ENCODE results near the gene HHLA2.
"Not testable (repeated sequence)": the region's sequence is repeated elsewhere in the genome, so short reads cannot be mapped to it uniquely, and the experiment has no call there.

The HHLA2 gene

DNA sequence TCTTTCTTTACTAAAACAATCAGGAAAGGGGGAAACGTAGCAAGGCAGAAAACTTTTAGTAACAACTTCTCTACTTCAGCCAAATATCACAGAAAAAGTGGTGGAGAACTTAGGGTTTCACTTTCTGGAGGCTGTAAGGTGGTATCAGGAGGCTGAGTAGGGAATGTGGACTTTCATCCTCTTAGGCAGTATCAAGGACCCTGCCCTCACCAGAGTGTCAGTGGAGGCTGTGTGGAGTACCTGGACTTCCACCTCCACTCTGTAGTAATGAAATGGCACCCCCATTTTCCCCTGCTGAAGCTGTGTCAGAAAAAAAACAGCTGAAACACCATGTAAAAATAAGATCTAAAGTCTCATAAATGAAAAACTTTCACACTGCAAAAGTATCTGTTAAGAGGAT lies 11.2 kb upstream of the HHLA2 start:
- TF ChIP-seq, protein P1, sequence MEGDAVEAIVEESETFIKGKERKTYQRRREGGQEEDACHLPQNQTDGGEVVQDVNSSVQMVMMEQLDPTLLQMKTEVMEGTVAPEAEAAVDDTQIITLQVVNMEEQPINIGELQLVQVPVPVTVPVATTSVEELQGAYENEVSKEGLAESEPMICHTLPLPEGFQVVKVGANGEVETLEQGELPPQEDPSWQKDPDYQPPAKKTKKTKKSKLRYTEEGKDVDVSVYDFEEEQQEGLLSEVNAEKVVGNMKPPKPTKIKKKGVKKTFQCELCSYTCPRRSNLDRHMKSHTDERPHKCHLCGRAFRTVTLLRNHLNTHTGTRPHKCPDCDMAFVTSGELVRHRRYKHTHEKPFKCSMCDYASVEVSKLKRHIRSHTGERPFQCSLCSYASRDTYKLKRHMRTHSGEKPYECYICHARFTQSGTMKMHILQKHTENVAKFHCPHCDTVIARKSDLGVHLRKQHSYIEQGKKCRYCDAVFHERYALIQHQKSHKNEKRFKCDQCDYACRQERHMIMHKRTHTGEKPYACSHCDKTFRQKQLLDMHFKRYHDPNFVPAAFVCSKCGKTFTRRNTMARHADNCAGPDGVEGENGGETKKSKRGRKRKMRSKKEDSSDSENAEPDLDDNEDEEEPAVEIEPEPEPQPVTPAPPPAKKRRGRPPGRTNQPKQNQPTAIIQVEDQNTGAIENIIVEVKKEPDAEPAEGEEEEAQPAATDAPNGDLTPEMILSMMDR (IDR thresholded peaks at IDR 0.05; ENCODE audit: low read depth, low read length): no peak
- Histone ChIP-seq H3K36me3 (no peaks in the 10 kb centered on the region), H3K4me3 (ENCODE audit: low read depth, low read length) (no peak overlapping the region), H3K9me3 (ENCODE audit: severe bottlenecking) (peaks cover 2% of the 10 kb centered on the region), H3K27me3 (ENCODE audit: insufficient read depth, low read depth, severe bottlenecking) (no peaks in the 10 kb centered on the region), H3K27ac (no peak overlapping the region)
- no peak for DNase-seq

DNA sequence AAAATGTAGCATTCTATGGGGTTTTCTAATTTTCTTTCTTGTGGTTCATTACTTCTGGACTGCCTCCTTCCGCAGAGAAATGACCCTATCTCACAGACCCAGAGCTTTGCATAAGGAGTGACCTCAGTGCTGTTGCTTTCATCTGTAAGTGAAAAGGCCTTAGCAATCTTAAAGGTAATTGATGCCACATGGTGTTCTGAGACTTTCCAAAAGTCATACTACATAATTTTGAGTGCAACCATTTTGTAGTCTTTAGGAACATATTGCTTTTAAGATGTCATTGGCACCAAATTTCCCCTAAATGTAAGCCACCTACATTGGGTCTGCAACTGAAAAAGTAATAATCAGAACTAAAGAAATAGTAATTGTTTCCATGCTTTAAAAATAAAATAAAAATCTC lies 9.2 kb upstream of the HHLA2 start:
- Histone ChIP-seq H3K9me3 (ENCODE audit: severe bottlenecking) (peaks cover 6% of the 10 kb centered on the region), H3K4me3 (ENCODE audit: low read depth, low read length) (no peak overlapping the region), H3K27me3 (ENCODE audit: insufficient read depth, low read depth, severe bottlenecking) (no peaks in the 10 kb centered on the region), H3K36me3 (no peaks in the 10 kb centered on the region), H3K27ac (no peak overlapping the region)
- DNase-seq: no peak
- TF ChIP-seq, protein P1 (IDR thresholded peaks at IDR 0.05; ENCODE audit: low read depth, low read length): no peak

DNA sequence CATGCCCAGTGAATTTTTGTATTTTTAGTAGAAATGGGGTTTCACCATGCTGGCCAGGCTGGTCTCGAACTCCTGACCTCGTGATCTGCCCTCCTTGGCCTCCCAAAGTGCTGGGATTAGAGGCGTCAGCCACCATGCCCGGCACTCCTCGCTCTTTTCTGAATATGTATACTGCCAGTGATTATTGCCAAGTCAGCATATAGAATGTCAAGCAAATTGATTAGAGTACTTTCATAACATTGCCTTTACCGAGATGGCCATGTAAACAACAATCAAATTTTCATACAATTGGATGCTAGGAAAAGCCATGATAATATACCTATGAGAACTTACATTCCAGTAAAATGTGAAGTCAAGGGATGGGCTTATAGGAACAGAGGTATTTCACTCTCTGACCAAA lies 8.2 kb upstream of the HHLA2 start:
- not testable (repeated sequence) for H3K9me3 ChIP-seq (ENCODE audit: severe bottlenecking); DNase-seq; H3K27me3 ChIP-seq (ENCODE audit: insufficient read depth, low read depth, severe bottlenecking); H3K4me3 ChIP-seq (ENCODE audit: low read depth, low read length); H3K27ac ChIP-seq; H3K36me3 ChIP-seq

DNA sequence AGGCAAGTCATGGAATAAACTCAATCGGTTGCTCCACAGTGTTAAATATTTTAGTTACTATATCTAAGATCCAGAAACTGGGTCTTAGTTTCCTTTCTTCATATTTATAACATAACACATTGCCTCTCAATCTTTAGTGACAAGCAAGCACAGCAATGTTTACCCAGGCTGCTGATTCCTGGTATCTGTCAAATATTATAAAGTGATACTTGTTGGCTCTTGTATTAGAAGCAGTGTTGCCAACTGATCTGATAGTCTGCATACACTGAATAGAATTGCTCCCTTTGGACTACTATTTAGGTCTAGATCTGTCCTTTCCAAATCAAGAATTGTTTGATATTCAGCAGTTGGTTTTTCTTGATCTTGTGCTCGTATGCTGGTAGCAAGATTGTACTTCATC lies 7.2 kb upstream of the HHLA2 start:
- H3K27ac ChIP-seq: no peak overlapping the region
- H3K9me3 ChIP-seq (ENCODE audit: severe bottlenecking): peaks cover 6% of the 10 kb centered on the region
- H3K27me3 ChIP-seq (ENCODE audit: insufficient read depth, low read depth, severe bottlenecking): no peaks in the 10 kb centered on the region
- H3K4me3 ChIP-seq (ENCODE audit: low read depth, low read length): no peak overlapping the region
- no peak for DNase-seq
- H3K36me3 ChIP-seq: no peaks in the 10 kb centered on the region
- TF ChIP-seq, protein P1 (IDR thresholded peaks at IDR 0.05; ENCODE audit: low read depth, low read length): no peak

DNA sequence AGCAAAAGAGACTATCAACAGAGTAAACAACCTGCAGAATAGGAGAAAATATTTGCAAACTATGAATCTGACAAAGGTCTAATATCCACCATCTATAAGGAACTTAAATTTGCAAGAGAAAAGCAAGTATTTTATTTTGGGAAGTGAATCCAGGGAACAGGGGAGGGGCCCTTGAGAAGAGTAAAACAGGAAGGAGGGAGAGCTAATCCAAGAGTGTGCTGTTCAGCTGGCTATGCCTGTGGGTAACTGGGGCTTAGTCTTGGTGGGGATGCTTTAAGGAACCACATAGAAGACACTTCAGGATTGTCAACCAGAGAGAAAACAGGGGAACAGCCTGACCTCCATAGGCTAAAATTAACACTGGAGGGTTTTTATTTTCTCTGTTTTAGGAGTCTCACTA lies 3.9 kb upstream of the HHLA2 start:
- Histone ChIP-seq H3K9me3 (ENCODE audit: severe bottlenecking) (peaks cover 4% of the 10 kb centered on the region), H3K27me3 (ENCODE audit: insufficient read depth, low read depth, severe bottlenecking) (no peaks in the 10 kb centered on the region), H3K27ac (no peak overlapping the region), H3K36me3 (no peaks in the 10 kb centered on the region), H3K4me3 (ENCODE audit: low read depth, low read length) (no peak overlapping the region)
- TF ChIP-seq, protein P1 (IDR thresholded peaks at IDR 0.05; ENCODE audit: low read depth, low read length): no peak
- DNase-seq: no peak

DNA sequence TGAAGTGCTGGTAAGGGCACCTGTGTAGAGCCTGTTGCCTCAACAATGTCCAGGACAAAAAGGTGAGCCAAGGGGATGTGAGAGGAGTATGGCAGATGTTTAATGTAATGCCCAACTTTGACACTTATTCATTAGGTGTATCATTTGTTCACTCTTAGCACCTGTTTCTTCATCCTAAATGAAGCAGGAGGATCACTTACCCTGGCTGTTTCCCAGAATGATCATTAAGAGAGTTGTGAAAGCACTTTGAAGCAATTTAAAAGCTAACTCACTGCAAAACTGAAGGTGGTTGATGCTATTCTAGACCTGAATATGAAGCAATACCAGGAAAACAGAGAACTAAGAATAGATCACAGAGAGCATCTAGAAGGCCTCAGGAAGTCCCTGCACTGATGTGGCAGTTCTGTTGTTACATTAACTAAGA lies 3.4 kb upstream of the HHLA2 start:
- Histone ChIP-seq H3K9me3 (ENCODE audit: severe bottlenecking) (peaks cover 4% of the 10 kb centered on the region), H3K36me3 (no peaks in the 10 kb centered on the region), H3K4me3 (ENCODE audit: low read depth, low read length) (no peak overlapping the region), H3K27ac (no peak overlapping the region), H3K27me3 (ENCODE audit: insufficient read depth, low read depth, severe bottlenecking) (no peaks in the 10 kb centered on the region)
- no peak for DNase-seq
- TF ChIP-seq, protein P1 (IDR thresholded peaks at IDR 0.05; ENCODE audit: low read depth, low read length): no peak
